Neural crest cell (in vitro differentiated cells): ENCODE results near the gene LIN37. TPM values are rescaled to one million over a fixed set of nuclear protein-coding genes. Genes with fewer than 3 reads are reported as not detected.
"Not testable (repeated sequence)": the region's sequence is repeated elsewhere in the genome, so short reads cannot be mapped to it uniquely, and the experiment has no call there.

Source experiments
- DNase-seq: peaks from one replicate; pipeline ENCODE4 v3.0.0; 2021; ENCODE audit warnings: low read depth, mixed read lengths, low spot score
- H3K27ac Mint-ChIP-seq: one replicate; pipeline ENCODE4 v1.8.0; 2021; ENCODE audit warnings: mild to moderate bottlenecking, mixed read lengths; ENCODE audit not compliant: unreplicated experiment
- H3K27me3 Mint-ChIP-seq: 2 replicates; pipeline ENCODE4 v1.8.0; 2021; ENCODE audit warnings: low read depth, mild to moderate bottlenecking, mixed read lengths
- H3K36me3 Mint-ChIP-seq: 2 replicates; pipeline ENCODE4 v1.8.0; 2021; ENCODE audit warnings: low read depth, mild to moderate bottlenecking, mixed read lengths
- H3K4me1 Mint-ChIP-seq: 2 replicates; pipeline ENCODE4 v1.8.0; 2021; ENCODE audit warnings: mixed read lengths
- H3K4me3 Mint-ChIP-seq: one replicate; pipeline ENCODE4 v1.8.0; 2021; ENCODE audit warnings: mild to moderate bottlenecking, mixed read lengths
- H3K9me3 Mint-ChIP-seq: 2 replicates; pipeline ENCODE4 v1.8.0; 2021; ENCODE audit warnings: mixed read lengths
- total RNA-seq: library from RNA; stranded (reverse); gene quantifications from 2 replicates; pipeline ENCODE4 v1.2.1, GENCODE V29; 2021
- TF ChIP-seq, protein P1 (sequence below): fragments of 200-600 bp; sonication (generic); conservative IDR thresholded peaks from 2 replicates; pipeline ENCODE4 v1.5.0; 2021; ENCODE audit warnings: antibody characterized with exemption, mild to moderate bottlenecking

The LIN37 gene
- total RNA-seq, 1 donor from 2014 or later, result 12.5 TPM

DNA sequence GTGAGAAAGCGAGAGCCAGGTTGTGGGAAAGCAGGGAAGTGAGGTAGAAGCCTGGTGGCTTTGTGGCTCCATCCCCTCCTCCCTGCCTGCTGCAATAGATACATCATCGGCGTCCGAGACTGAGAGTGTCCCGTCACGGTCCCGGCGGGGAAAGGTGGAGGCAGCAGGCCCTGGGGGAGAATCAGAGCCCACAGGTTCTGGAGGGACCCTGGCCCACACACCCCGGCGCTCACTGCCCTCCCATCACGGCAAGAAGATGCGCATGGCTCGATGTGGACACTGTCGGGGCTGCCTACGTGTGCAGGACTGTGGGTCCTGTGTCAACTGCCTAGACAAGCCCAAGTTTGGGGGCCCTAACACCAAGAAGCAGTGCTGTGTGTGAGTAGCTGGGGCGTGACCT is 25.5 kb upstream of the LIN37 start:
- peaks cover 5% of the 10 kb centered on the region for H3K36me3 Mint-ChIP-seq
- no peak overlapping the region for H3K27ac Mint-ChIP-seq

DNA sequence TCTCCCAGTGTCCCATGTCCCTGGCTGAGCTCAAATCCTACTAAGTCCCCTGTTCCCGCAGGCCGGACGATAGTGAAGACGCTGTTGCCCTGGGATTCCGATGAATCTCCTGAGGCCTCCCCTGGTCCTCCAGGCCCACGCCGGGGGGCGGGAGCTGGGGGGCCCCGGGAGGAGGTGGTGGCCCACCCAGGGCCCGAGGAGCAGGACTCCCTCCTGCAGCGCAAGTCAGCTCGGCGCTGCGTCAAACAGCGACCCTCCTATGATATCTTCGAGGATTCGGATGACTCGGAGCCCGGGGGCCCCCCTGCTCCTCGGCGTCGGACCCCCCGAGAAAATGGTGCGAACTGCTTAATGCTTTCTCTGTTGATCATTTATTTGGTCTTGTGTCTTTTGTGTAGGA is 24.7 kb upstream of the LIN37 start:
- Mint-ChIP-seq H3K4me1 (peaks cover 13% of the 10 kb centered on the region), H3K27me3 (no peaks in the 10 kb centered on the region), H3K4me3 (peak overlapping the region; percentile 52), H3K27ac (no peak overlapping the region), H3K36me3 (peaks cover 5% of the 10 kb centered on the region), H3K9me3 (no peaks in the 10 kb centered on the region)
- DNase-seq, result no peak
- TF ChIP-seq, protein P1, sequence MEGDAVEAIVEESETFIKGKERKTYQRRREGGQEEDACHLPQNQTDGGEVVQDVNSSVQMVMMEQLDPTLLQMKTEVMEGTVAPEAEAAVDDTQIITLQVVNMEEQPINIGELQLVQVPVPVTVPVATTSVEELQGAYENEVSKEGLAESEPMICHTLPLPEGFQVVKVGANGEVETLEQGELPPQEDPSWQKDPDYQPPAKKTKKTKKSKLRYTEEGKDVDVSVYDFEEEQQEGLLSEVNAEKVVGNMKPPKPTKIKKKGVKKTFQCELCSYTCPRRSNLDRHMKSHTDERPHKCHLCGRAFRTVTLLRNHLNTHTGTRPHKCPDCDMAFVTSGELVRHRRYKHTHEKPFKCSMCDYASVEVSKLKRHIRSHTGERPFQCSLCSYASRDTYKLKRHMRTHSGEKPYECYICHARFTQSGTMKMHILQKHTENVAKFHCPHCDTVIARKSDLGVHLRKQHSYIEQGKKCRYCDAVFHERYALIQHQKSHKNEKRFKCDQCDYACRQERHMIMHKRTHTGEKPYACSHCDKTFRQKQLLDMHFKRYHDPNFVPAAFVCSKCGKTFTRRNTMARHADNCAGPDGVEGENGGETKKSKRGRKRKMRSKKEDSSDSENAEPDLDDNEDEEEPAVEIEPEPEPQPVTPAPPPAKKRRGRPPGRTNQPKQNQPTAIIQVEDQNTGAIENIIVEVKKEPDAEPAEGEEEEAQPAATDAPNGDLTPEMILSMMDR, result no peak

More for the DNA sequence above, 25.5 kb upstream of the LIN37 start:
- no peak for DNase-seq
- Mint-ChIP-seq H3K27me3 (no peaks in the 10 kb centered on the region), H3K4me3 (no peak overlapping the region), H3K9me3 (no peaks in the 10 kb centered on the region), H3K4me1 (peaks cover 14% of the 10 kb centered on the region)
- TF ChIP-seq, protein P1, result no peak

DNA sequence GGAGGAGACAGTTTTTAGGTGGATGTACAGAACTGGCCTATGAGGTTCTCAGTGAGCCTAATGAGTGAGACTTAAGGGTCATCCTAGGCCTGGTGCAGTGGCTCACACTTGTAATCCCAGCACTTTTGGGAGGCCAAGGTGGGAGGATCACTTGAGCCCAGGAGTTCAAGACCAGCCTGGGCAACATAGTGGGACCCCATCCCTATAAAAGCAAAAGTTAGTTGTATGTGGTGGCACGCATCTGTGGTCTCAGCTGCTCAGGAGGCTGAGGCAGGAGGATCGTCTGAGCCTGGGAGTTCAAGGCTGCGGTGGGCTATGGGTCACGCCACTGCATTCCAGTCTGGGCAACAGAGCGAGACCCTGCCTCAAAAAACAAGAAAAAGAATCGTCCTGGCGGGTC is 24.2 kb upstream of the LIN37 start:
- H3K27ac Mint-ChIP-seq, DNase-seq, H3K27me3 Mint-ChIP-seq, H3K9me3 Mint-ChIP-seq, H3K36me3 Mint-ChIP-seq, H3K4me1 Mint-ChIP-seq: not testable (repeated sequence)
- peak overlapping the region; percentile 52 for H3K4me3 Mint-ChIP-seq

DNA sequence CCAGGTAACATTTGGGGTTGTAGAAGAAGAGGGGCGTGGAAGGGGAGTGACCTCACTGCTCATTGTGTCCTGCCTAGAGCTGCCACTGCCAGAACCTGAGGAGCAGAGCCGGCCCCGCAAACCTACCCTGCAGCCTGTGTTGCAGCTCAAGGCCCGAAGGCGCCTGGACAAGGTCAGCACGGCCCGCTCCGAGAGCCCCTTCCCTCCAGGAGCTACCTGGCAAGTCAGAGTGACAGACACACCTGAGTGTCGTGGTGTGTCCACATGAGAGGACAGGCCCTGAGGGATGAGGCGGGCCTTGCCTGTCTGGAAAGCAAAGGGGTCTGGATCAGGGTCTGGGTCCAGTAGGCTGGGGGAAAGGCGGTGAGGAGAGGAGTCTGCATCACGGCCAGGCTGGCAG is 23.8 kb upstream of the LIN37 start:
- no peaks in the 10 kb centered on the region for H3K27me3 Mint-ChIP-seq
- no peaks in the 10 kb centered on the region for H3K9me3 Mint-ChIP-seq
- H3K4me1 Mint-ChIP-seq, result peaks cover 4% of the 10 kb centered on the region
- H3K36me3 Mint-ChIP-seq, result peaks cover 5% of the 10 kb centered on the region
- no peak overlapping the region for H3K27ac Mint-ChIP-seq
- no peak for DNase-seq
- TF ChIP-seq, protein P1, result no peak
- H3K4me3 Mint-ChIP-seq, result peak overlapping the region; percentile 52

DNA sequence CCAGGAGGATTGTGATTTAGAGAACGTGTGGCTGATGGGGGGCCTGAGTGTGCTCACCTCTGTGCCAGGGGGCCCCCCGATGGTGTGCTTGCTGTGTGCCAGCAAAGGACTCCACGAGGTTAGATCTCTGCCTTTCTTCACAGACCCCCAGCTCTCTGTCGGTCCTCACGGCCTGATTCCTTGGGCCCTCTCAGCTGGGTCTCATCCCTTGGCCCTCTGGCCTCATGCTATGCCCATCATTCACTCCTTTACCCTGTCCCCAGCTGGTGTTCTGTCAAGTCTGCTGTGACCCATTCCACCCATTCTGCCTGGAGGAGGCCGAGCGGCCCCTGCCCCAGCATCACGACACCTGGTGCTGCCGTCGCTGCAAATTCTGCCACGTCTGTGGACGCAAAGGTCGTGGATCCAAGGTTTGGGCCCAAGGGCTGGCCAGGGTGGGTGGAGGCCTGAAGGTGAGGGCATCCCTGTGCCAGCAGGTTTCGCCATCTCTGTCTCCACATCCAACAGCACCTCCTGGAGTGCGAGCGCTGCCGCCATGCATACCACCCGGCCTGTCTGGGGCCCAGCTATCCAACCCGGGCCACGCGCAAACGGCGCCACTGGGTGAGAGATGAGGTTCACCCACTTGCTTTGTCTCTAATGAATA is 23.0 kb upstream of the LIN37 start:
- no peaks in the 10 kb centered on the region for H3K9me3 Mint-ChIP-seq
- H3K4me3 Mint-ChIP-seq, result no peak overlapping the region
- no peak overlapping the region for H3K27ac Mint-ChIP-seq
- no peak for DNase-seq
- no peaks in the 10 kb centered on the region for H3K27me3 Mint-ChIP-seq
- TF ChIP-seq, protein P1, result no peak
- H3K4me1 Mint-ChIP-seq, result peaks cover under 1% of the 10 kb centered on the region
- peaks cover 6% of the 10 kb centered on the region for H3K36me3 Mint-ChIP-seq

DNA sequence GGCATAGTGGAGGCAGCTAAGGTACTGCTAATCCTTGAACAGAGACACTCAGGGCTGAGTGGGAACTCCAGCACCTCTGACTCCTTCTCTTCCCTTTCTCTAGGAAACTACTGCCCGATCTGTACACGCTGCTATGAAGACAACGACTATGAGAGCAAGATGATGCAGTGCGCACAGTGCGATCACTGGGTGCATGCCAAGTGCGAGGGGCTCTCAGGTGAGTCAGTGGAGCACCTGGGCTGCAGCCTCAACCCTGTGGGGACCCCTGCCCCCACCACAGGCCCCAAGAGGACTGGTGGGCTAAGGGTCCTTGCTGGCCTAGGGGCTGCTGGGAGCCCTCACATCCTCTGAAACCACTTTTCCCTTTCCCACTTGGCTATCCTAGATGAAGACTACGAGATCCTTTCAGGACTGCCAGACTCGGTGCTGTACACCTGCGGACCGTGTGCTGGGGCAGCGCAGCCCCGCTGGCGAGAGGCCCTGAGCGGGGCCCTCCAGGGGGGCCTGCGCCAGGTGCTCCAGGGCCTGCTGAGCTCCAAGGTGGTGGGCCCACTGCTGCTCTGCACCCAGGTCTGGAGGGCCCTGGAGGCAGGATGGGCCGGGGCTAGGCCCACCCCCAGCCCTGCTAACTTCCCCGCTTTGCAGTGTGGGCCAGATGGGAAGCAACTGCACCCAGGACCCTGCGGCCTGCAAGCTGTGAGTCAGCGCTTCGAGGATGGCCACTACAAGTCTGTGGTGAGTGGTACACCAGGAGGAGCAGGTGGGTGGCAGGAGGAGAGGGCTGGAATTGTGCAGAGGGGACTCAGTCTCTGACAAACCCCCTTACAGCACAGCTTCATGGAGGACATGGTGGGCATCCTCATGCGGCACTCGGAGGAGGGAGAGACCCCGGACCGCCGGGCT is 21.1 kb upstream of the LIN37 start:
- TF ChIP-seq, protein P1, result no peak
- DNase-seq, result no peak
- H3K36me3 Mint-ChIP-seq, result peaks cover 8% of the 10 kb centered on the region
- no peak overlapping the region for H3K27ac Mint-ChIP-seq
- no peak overlapping the region for H3K4me3 Mint-ChIP-seq
- H3K9me3 Mint-ChIP-seq, result no peaks in the 10 kb centered on the region
- H3K4me1 Mint-ChIP-seq, result no peaks in the 10 kb centered on the region
- H3K27me3 Mint-ChIP-seq, result no peaks in the 10 kb centered on the region
